AG09319 (cell line): ENCODE results near the gene SPA17.

ENCODE experiments used
- DNase-seq: peaks from one replicate; pipeline ENCODE4 v3.0.0-alpha.2; 2010; ENCODE audit warnings: low read depth; ENCODE audit errors: extremely low read depth
- CTCF ChIP-seq: IDR thresholded peaks from 2 replicates; pipeline ENCODE4 v1.5.1; 2011; ENCODE audit warnings: low read depth, mild to moderate bottlenecking, inconsistent platforms, low read length, moderate library complexity

The SPA17 gene

GRCh38 chr11:124676386-124676785 is 2.7 kb downstream of the SPA17 start:
- no peak for TF ChIP-seq CTCF
- DNase-seq, result peak; percentile 28

DNA sequence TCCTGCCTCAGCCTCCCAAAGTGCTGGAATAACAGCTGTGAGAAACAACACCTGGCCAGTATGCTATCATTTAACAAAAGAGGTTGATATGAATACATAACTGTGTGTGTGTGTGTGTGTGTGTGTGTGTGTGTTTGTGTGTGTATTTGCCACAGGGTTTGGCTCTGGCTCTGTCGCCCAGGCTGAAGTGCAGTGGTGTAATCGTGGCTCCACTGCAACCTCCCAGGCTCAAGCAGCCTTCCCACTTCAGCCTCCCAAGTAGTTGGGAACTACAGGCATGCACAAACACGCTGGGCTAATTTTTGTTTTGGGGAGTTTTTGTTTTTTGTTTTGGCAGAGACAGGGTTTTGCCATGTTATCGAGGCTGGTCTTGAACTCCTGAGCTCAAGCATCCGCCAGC is 4.7 kb downstream of the SPA17 start:
- no peak for TF ChIP-seq CTCF
- DNase-seq, result no peak

GRCh38 chr11:124681421-124681820 is 7.7 kb downstream of the SPA17 start:
- DNase-seq, result no peak
- no peak for TF ChIP-seq CTCF

DNA sequence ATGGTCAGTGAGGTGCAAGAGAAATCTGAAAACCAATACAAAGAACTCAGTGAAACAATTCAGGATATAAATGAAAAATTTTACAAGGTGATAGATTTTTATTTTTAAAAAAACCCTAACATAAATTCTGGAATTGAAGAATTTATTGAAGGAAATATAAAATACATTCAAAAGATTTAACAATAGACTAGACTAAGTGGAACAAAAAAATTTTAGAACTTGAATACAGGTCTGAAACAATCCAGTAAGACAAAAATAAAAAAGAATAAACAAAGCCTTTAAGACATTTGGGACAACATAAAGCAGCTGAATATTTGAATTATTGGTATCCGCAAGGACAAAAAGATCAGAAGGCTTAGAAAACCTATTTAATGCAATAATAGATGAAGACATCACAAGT is 8.7 kb downstream of the SPA17 start:
- TF ChIP-seq CTCF, result no peak
- no peak for DNase-seq

- DNase-seq, result no peak
- no peak for TF ChIP-seq CTCF
These were observed 19.4 kb downstream of the SPA17 start for GRCh38 chr11:124693142-124693541.

GRCh38 chr11:124699547-124699946 is 25.8 kb downstream of the SPA17 start:
- TF ChIP-seq CTCF, result no peak
- DNase-seq, result no peak

GRCh38 chr11:124700028-124700427 is 26.3 kb downstream of the SPA17 start:
- no peak for TF ChIP-seq CTCF
- no peak for DNase-seq

DNA sequence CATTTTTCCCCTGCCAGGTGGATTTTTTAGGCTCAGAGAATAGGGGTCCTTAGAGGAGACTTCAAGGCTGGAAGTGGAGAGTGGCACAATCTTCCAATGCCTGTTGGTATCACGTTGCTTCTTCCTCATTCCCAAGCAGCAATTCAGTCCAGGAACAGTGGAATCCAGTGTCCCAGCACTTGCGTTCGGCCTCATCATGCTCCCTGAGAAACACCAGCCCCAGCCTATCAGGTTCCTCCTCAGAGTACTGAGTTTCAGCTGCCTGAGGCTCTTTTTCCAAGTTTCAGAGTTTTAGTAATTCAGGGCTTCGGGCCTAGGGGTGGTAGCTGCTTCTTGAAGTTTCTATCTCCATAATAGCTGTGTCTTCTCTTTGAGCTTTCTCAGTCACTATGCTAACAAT is 34.1 kb downstream of the SPA17 start:
- TF ChIP-seq CTCF, result no peak
- DNase-seq, result no peak
